Lower leg skin (tissue), 4 donors: ENCODE data around the gene STAC. TPM values are rescaled to one million over a fixed set of nuclear protein-coding genes. Genes with fewer than 3 reads are reported as not detected.

Experiments used
- DNase-seq, 2 donors: peaks; one replicate each; pipeline ENCODE4 v3.0.0-alpha.2; 2019; ENCODE audit warnings: low spot score in 2 of 2
- H3K4me3 ChIP-seq: fragments of 200-600 bp; sonication (generic); 2 replicates; pipeline ENCODE4 v1.5.1; 2017; ENCODE audit warnings: mild to moderate bottlenecking, low read depth; ENCODE audit not compliant: poor library complexity, severe bottlenecking
- CTCF ChIP-seq, 3 donors: fragments of 450-650 bp; IDR thresholded peaks; one replicate each; pipeline ENCODE4 v1.5.1; 2016; ENCODE audit warnings: antibody characterized with exemption in 3 of 3, mild to moderate bottlenecking in 3 of 3, moderate library complexity in 2 of 3
- POLR2A ChIP-seq, 2 donors: fragments of 450-650 bp; IDR thresholded peaks; one replicate each; pipeline ENCODE4 v1.6.1; 2016 to 2017; ENCODE audit warnings: antibody characterized with exemption in 2 of 2, mild to moderate bottlenecking in 1 of 2, moderate library complexity in 1 of 2
- WGBS, 2 donors: methylation state at CpG; one replicate each; pipeline ENCODE4 v1.1.5; 2018; 5-methylcytosine and 5-hydroxymethylcytosine counted together
- intact Hi-C: fragments of 100-400 bp; cut with DNase I; formaldehyde crosslinking; loops from one replicate; pipeline ENCODE4 v1.15.0; 2023; ENCODE audit warnings: low total_unique reads
- total RNA-seq, 4 donors: library from RNA; depleted of rRNA; stranded (reverse); fragments of >200 nt; gene quantifications; one replicate each; pipeline ENCODE4 v1.1.0, GENCODE V29; 2016

Gene STAC
- 1 to 10 TPM in 2 of 4 donors, under 1 TPM in 2; 0.38 to 5.9 (median 1.1) TPM for total RNA-seq

- TF ChIP-seq POLR2A (IDR thresholded peaks at IDR 0.05) (no peak), CTCF (IDR thresholded peaks at IDR 0.05) (no peak)
- 1 to 3% methylated on average over 40 to 46 of the region's 73 CpGs for WGBS, 2 donors
- DNase-seq: peak in 1 of 2 donors; percentile 85
- peak within 1 kb of the TSS; percentile 27 for H3K4me3 ChIP-seq
- intact Hi-C loops: no loop called here
Observed at GRCh38 chr3:36380221-36381031, at the start of gene STAC. Gene STAC (plus strand): TSS chr3:36380504. CDS start chr3:36380644, 140 bp downstream.

- intact Hi-C loops: no loop called here
- DNase-seq: no peak
- TF ChIP-seq POLR2A (IDR thresholded peaks at IDR 0.05): no peak
- TF ChIP-seq CTCF (IDR thresholded peaks at IDR 0.05): no peak
- H3K4me3 ChIP-seq: no peak overlapping the region
Observed at GRCh38 chr3:36332139-36332538, 48.2 kb upstream of the STAC start.

GRCh38 chr3:36362216-36362615 is 18.1 kb upstream of the STAC start:
- DNase-seq: no peak
- TF ChIP-seq CTCF (IDR thresholded peaks at IDR 0.05): no peak
- no peak for TF ChIP-seq POLR2A (IDR thresholded peaks at IDR 0.05)
- 72 to 79% methylated on average over 4 of the region's 4 CpGs for WGBS, 2 donors
- H3K4me3 ChIP-seq: no peak overlapping the region
- intact Hi-C loops: no loop called here

- no peak overlapping the region for H3K4me3 ChIP-seq
- 31 to 39% methylated on average over 2 of the region's 2 CpGs for WGBS, 2 donors
- TF ChIP-seq POLR2A (IDR thresholded peaks at IDR 0.05) (no peak), CTCF (IDR thresholded peaks at IDR 0.05) (no peak)
- intact Hi-C loops: no loop called here
- DNase-seq: no peak
Observed at GRCh38 chr3:36362973-36363372, 17.3 kb upstream of the STAC start.

GRCh38 chr3:36364260-36364659 is 16.0 kb upstream of the STAC start:
- H3K4me3 ChIP-seq: no peak overlapping the region
- intact Hi-C loops: no loop called here
- no peak for DNase-seq
- TF ChIP-seq CTCF (IDR thresholded peaks at IDR 0.05): no peak
- TF ChIP-seq POLR2A (IDR thresholded peaks at IDR 0.05): no peak
- WGBS, 2 donors: 91 to 92% methylated on average over 4 of the region's 4 CpGs

GRCh38 chr3:36365829-36366228 is 14.5 kb upstream of the STAC start:
- no peak for DNase-seq
- no peak overlapping the region for H3K4me3 ChIP-seq
- intact Hi-C loops: no loop called here
- WGBS, 2 donors: 81 to 84% methylated on average over 3 of the region's 3 CpGs
- TF ChIP-seq CTCF (IDR thresholded peaks at IDR 0.05) (no peak), POLR2A (IDR thresholded peaks at IDR 0.05) (no peak)
